LHCN-M2 (cell line): ENCODE results near the gene CBY1. TPM values are rescaled to one million over a fixed set of nuclear protein-coding genes. Genes with fewer than 3 reads are reported as not detected.
"Not testable (repeated sequence)": the region's sequence is repeated elsewhere in the genome, so short reads cannot be mapped to it uniquely, and the experiment has no call there.

Source experiments
- DNase-seq: peaks from one replicate; pipeline ENCODE4 v3.0.0-alpha.2; 2012; ENCODE audit warnings: low read depth
- polyA plus RNA-seq: library from polyadenylated mRNA; unstranded; fragments of >200 nt; gene quantifications from one replicate; pipeline ENCODE4 v1.2.1, GENCODE V29; 2012; ENCODE audit warnings: missing spikeins
- total RNA-seq: library from RNA; depleted of rRNA; stranded (reverse); fragments of >200 nt; gene quantifications from 2 replicates; pipeline ENCODE4 v1.2.3, GENCODE V29; 2014; rRNA removed

Gene CBY1
- 12.4 and 16.4 TPM in 2 replicates for total RNA-seq
- polyA plus RNA-seq, result 27.2 TPM

DNA sequence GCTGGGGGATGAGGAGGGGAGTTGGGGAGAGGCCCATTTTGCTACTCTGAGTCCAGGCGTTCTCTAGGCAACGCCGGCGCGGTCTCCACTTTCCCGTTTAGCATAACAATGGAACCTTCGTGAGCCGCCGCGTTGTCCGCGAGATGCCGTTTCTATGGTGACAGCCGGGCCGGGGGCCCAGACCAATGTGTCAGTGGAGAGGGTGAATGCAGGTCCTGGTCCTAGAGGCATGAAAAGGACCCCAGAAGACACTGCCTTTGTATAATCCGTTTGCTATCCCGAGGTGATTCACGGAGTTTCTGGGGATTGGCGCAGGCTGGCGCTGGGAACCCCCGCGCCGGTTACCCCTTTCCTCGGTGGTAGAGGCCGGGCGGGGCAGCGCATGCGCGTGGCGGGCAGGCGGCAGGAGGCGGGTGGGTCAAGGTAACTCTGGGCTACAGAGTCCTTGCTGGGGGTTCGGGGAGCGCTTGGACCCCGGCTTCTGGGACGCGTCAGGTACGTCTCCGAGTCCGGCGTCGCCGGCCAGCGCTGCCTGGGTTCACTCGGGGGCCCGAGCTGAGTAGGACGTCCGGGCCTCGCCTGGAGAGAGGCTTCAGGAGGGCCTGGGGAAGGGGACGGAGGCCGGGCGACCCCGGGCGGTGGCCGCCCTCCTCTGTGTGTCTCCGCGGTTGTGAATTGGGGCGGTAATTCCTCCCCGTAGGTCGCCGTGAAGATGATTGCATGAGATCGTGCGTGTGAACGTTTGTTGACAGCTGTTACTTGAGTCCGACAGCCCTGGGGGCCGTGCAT, at the start of gene CBY1, which contains the start of gene FAM227A:
Gene CBY1, plus strand, starts transcription at position 383 of the 789 bp plus-strand sequence. CDS start 11,417 bp downstream, outside the sequence.
Gene FAM227A, minus strand, starts transcription at position 137 of the 789 bp plus-strand sequence. CDS start 6,224 bp downstream, outside the sequence.
- peak; percentile 83 for DNase-seq

GRCh38 chr22:38607680-38608079, 48.8 kb upstream of the CBY1 start:
- no peak for DNase-seq

- DNase-seq, result no peak
Observed at GRCh38 chr22:38608992-38609750, 47.3 kb upstream of the CBY1 start.

DNA sequence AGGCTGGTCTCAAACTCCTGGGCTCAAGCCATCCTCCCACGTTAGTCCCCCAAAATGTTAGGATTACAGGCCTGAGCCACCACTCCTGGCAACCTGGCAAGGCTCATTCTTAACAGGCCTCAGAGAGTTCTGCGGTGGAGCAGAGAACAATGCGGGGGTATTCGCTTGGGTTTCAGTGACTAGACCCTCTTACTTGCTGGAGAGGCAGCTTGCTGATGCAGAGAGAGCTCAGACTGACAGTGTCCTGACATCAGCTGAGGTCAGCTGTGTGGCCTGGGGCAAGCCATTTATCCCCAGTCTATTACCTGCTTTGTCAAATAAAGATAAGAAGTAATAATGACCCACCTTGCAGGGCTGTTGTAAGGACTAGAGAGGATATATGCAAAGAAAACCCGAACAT, 46.2 kb upstream of the CBY1 start:
- no peak for DNase-seq

DNA sequence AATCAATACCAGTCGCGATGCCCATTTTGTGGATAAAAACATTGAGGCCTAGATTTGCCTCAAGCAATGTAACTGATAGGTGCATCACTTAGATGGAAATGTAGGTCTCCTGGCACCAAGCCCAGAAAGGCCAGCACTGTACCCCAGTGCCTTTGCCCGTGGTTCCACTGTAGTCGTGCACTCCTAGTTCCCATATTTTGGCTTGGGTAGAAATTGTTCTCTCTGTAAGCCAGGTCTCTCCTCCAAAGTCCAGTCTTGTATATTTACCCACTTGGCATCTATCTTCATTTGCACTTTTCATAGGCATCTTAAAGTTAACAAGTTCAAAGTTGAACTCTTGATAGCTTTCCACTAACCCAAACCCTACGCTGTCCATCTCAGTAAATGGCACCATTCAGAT, 44.9 kb upstream of the CBY1 start:
- no peak for DNase-seq

DNA sequence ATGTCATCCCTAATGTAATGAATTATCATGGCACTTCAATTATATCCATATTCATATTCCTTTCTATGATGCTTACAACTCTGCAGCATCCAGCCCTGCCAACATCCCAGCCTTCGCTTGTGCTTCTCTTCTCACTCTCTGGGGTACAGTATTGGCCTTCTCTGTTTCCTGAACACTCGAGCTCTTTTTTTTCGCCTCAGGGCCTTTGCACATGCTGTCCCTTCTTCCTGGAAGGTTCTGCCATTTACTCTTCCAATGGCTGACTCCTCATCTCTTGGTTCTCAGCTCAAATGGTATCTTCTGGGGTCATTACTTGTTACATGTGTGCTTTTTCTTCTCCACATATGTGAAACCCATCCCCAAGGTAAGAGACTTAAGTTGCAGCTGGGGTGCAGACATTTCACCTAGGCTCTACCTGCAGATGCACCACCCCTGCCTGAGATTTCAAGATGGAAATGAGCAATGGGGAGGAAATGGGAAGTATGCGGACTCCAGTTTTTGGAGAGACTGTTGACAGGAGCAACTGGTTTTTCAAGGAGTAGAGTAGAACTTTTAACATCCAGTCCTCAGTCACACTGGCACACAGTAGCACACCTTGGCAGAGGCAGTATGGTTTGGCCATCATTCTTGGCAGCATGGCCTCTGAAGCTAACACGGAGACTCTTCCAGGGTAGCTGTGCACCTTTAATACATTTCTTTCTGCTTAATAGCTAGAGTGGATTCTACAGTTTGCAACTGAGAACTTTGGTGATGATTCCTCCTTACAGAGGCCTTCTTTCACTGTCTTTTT, 44.0 kb upstream of the CBY1 start:
- no peak for DNase-seq

GRCh38 chr22:38613588-38613987, 42.9 kb upstream of the CBY1 start:
- no peak for DNase-seq

DNA sequence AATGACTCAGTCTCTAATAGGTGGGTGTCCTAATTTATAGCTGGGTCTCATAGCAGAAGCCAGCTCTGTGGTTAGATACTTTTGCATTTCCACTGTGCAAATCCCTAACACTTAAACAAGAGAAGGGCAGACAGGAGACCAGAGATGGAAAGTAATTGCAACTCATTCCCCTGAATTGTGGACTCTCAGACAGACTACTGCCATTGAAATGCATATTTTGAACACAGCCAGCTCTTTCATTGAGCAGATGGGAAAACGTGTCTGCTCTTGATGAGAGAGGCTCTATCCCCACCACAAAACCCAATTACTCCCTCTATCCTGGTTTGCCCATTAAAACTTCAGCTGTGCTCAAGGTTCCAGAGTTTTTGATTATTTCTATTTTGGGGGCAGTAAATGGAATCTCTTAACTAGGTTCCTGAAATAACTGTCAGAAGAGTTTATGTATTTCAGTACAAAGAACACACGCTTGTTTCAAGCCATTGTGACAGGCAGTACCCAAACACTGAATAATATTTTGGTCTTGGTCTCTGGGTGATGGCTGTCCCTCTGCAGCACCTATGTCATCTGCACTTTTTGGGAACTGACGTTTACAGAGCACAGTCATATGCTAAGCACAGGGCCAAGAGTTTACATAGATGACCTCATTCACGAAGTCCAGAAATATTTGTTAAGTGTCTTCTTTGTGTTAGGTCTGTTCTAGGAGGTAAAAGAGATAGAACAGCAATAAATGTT, 41.9 kb upstream of the CBY1 start:
- DNase-seq, result no peak

- not testable (repeated sequence) for DNase-seq
Observed at GRCh38 chr22:38615064-38615405, 41.4 kb upstream of the CBY1 start.

DNA sequence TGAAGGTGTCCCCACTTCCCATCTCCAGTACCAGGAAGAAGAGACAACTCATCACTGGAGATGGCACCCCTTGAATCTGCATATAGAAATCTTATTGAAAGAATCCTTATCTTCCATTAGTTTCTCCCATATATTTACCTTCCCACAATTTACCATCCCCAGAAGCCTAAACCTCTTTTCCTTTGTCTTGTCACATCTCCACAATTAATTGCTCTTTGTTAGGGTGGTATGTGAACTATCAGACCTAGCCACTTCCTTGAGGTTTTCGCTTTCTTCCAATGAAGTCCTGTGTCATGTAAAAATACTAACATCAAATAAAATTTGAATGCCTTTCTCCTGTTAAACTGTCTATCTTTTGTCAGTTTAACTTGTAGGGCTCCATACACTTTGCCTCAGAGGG, 38.2 kb upstream of the CBY1 start:
- no peak for DNase-seq

DNA sequence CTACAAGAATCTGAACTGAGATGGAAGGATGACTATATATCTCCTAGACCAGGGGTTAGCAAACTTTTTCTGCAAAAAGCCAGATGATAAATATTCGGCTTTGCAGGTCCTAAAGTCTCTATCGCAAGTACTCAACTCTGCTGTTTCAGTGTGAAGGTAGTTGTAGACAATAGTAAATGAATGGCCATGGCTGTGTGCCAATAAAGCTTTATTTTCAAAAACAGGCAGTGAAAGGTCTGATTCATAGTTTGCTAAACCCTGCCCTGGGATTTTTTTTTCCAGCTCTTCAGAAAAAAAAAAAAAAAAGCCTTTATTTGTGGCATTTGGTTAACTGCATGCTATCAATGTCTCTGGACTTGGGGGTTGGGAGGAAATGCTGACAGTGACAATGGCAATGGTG, 37.8 kb upstream of the CBY1 start:
- DNase-seq, result peak; percentile 25

DNA sequence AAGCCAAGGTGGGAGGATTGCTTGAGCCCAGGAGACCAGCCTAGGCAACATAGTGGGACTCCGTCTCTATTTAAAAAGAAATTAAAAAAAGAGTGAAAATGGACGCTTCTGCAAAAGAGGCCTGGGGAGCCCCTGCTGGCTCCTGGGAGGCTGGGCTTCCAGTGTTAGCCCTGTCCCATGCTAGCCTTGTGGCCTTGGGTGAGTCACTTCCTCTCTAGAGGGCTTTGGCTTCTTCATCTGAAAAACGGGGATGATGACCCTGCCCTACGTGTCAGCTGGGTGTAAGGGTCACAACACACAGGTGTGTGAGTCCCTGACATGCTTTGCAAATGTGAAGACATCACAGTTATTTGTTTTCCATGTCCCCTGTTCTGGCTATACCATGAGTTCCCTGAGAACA, 33.1 kb upstream of the CBY1 start:
- no peak for DNase-seq

DNA sequence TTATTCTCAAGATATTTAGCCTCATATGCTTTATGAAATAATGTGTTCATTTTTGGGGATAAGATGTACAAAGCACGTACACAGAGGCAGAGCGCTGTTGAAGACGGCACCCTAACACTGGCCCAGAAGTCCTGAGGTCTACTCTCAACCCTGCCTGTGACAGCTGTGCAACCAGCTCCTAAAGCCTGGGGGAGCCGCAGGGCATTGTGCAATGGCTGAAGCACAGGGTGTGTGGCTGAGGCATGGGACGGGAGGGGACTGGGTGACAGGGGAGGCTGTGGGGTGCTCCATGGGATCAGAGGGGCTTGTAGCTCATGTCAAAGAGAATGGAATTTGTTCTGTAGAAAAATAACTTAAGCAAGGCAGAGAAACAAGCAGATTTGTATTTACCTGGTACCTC, 28.0 kb upstream of the CBY1 start:
- no peak for DNase-seq

DNA sequence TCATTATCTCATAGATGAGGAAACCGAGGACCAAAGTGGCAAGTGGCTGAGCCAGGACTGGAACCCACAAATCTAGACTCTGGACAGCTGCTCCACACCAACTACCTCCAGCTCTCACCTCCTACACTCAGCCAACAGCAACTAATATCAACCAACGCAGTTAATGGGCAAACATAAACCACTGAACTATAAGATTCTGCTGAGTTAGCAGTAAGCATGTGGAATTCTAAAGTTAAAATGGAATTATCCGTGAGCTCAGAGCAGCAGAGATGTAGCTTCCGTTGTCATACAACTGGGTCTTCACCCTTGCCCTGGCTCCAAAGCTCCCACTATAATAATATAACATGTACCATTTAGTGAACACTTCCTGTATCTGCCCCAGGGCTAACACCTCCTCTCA, 27.3 kb upstream of the CBY1 start:
- DNase-seq, result no peak

GRCh38 chr22:38631724-38632123, 24.7 kb upstream of the CBY1 start:
- no peak for DNase-seq

GRCh38 chr22:38632528-38632927, 23.9 kb upstream of the CBY1 start:
- DNase-seq, result no peak

DNA sequence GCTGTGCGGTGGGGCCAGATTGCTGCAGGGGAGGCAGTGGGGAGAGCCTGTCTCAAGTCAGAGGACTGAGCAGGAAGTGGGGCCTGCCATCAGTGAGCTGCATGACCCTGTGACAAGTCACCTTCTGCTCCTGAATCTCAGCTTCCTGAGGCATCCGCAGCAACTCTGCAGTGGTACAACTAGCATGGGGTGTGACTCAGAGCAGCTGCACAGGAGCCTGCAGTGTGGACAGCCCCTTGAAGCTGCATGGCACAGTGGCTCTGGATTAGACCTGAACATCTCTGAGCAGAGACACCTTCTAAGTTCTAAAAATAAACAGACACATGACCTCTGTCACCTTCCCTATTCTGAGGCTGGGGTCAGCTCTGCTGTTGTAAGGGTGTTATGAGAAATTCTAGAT, 18.2 kb upstream of the CBY1 start:
- peak; percentile 50 for DNase-seq

DNA sequence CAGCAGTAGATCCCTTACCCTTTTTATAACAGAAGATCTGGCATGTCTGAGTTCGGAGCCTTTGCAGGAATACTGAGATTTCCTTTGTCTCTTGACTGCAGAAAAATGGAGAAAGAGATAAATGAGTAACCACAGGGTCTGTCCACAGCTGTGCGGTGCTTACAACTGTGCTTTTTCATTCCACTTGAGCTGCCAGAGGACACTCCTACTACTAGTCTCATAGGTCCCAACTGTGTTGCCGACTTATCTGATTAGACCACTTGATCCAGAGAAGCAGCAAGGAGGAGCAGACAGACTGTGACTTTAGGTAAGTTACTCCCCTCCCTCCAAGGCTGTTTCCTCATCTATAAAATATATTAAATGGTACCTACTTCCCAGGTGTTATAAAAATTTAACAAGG, 17.7 kb upstream of the CBY1 start:
- peak; percentile 50 for DNase-seq

- DNase-seq, result no peak
Observed at GRCh38 chr22:38641476-38642040, 14.9 kb upstream of the CBY1 start.

DNA sequence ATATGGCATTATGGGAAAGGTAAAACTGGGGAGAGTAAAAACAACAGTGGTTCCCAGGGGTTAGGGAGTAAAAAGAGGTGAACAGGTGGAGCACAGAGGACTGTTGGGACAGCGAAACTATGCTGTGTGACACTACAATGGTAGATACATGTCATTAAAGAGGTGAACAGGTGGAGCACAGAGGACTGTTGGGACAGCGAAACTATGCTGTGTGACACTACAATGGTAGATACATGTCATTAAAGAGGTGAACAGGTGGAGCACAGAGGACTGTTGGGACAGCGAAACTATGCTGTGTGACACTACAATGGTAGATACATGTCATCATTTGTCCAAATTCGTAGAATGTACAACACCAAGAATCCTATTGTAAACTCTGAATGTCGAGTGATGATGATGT, 12.2 kb upstream of the CBY1 start:
- not testable (repeated sequence) for DNase-seq

GRCh38 chr22:38645430-38645829, 11.0 kb upstream of the CBY1 start:
- DNase-seq, result no peak
